Activated CD8-positive, alpha-beta memory T cell treated with anti-CD3 and anti-CD28 coated beads, Interleukin-2, amount 10 ng/mL, durations not matched to agents 7 days and 5 days (primary cell): Measurements from ENCODE around the gene SELENON. TPM values are rescaled to one million over a fixed set of nuclear protein-coding genes. Genes with fewer than 3 reads are reported as not detected.
A peak's percentile ranks its signal among the peaks of the same experiment; 100 is the strongest.

Source experiments
- ATAC-seq: fragments of 150-1000 bp; cut with Tn5 transposase; one replicate; pipeline ENCODE4 v1.10.0; 2021; ENCODE audit warnings: moderate library complexity
- CTCF ChIA-PET: fragments of 350-600 bp; sonication (Branson Sonifier 250); formaldehyde crosslinking; loops from one replicate; lab custom pipeline; 2021; ENCODE audit warnings: antibody characterized with exemption; lab: Charles Lee
- DNase-seq: peaks from one replicate; pipeline ENCODE4 v3.0.0-alpha.2; 2020
- H3K27ac Mint-ChIP-seq: one replicate; pipeline ENCODE4 v1.8.0; 2021; ENCODE audit warnings: mild to moderate bottlenecking, mixed read lengths
- H3K27me3 Mint-ChIP-seq: one replicate; pipeline ENCODE4 v1.8.0; 2021; ENCODE audit warnings: mixed read lengths
- H3K36me3 Mint-ChIP-seq: one replicate; pipeline ENCODE4 v1.8.0; 2021; ENCODE audit warnings: mild to moderate bottlenecking, mixed read lengths
- H3K4me1 Mint-ChIP-seq: one replicate; pipeline ENCODE4 v1.8.0; 2021; ENCODE audit warnings: mixed read lengths
- H3K4me3 Mint-ChIP-seq: one replicate; pipeline ENCODE4 v1.8.0; 2021; ENCODE audit warnings: mild to moderate bottlenecking, moderate library complexity, mixed read lengths
- H3K9me3 Mint-ChIP-seq: one replicate; pipeline ENCODE4 v1.8.0; 2022; ENCODE audit warnings: low read depth, mixed read lengths
- total RNA-seq, 2 experiments: library from RNA; stranded (reverse); gene quantifications; one replicate each; pipeline ENCODE4 v1.2.3, GENCODE V29; 2021

The SELENON gene
- total RNA-seq, 2 experiments from 2014 or later = 2.7 to 2.9 TPM

GRCh38 chr1:25792115-25792514 lies 7.9 kb upstream of the SELENON start:
- peaks cover 21% of the 10 kb centered on the region for H3K27me3 Mint-ChIP-seq
- H3K9me3 Mint-ChIP-seq = no peaks in the 10 kb centered on the region
- CTCF ChIA-PET = interaction anchor here (2.1 kb wide), 1 partner anchor 19 kb away, joined by 7 read pairs; no protein-coding TSS in a partner anchor
- DNase-seq (no peak), ATAC-seq (no peak)
- H3K4me1 Mint-ChIP-seq = peaks cover 14% of the 10 kb centered on the region
- H3K36me3 Mint-ChIP-seq = no peaks in the 10 kb centered on the region
- H3K27ac Mint-ChIP-seq = no peak overlapping the region
- no peak overlapping the region for H3K4me3 Mint-ChIP-seq

GRCh38 chr1:25793585-25794170 lies 6.3 kb upstream of the SELENON start:
- DNase-seq = no peak
- Mint-ChIP-seq H3K9me3 (no peaks in the 10 kb centered on the region), H3K27ac (no peak overlapping the region)

GRCh38 chr1:25794325-25794724 lies 5.7 kb upstream of the SELENON start:
- ATAC-seq = no peak
- no peaks in the 10 kb centered on the region for H3K36me3 Mint-ChIP-seq
- H3K27me3 Mint-ChIP-seq = peaks cover 32% of the 10 kb centered on the region

More at GRCh38 chr1:25793585-25794170, 6.3 kb upstream of the SELENON start:
- no peak overlapping the region for H3K4me3 Mint-ChIP-seq
- peaks cover 30% of the 10 kb centered on the region for H3K27me3 Mint-ChIP-seq
- ATAC-seq = no peak
- CTCF ChIA-PET = interaction anchor here (0.8 to 6.5 kb wide), 5 partner anchors 11 to 183 kb away, joined by 3 to 75 read pairs (median 4); no protein-coding TSS in a partner anchor
- no peaks in the 10 kb centered on the region for H3K36me3 Mint-ChIP-seq
- H3K4me1 Mint-ChIP-seq = peaks cover 21% of the 10 kb centered on the region

GRCh38 chr1:25795211-25795610 lies 4.8 kb upstream of the SELENON start:
- H3K9me3 Mint-ChIP-seq = no peaks in the 10 kb centered on the region
- CTCF ChIA-PET = interaction anchor here (1.5 to 6.5 kb wide), 4 partner anchors 10 to 184 kb away, joined by 4 to 75 read pairs (median 6); no protein-coding TSS in a partner anchor
- no peaks in the 10 kb centered on the region for H3K36me3 Mint-ChIP-seq
- peaks cover 29% of the 10 kb centered on the region for H3K27me3 Mint-ChIP-seq
- no peak for DNase-seq
- no peak for ATAC-seq
- H3K4me3 Mint-ChIP-seq = no peak overlapping the region
- H3K27ac Mint-ChIP-seq = no peak overlapping the region
- H3K4me1 Mint-ChIP-seq = peaks cover 21% of the 10 kb centered on the region

More at GRCh38 chr1:25794325-25794724, 5.7 kb upstream of the SELENON start:
- DNase-seq = no peak
- CTCF ChIA-PET = interaction anchor here (0.8 to 6.5 kb wide), 4 partner anchors 10 to 184 kb away, joined by 3 to 75 read pairs (median 6); no protein-coding TSS in a partner anchor
- Mint-ChIP-seq H3K27ac (no peak overlapping the region), H3K4me3 (no peak overlapping the region), H3K4me1 (peaks cover 21% of the 10 kb centered on the region), H3K9me3 (no peaks in the 10 kb centered on the region)

- peaks cover 26% of the 10 kb centered on the region for H3K4me1 Mint-ChIP-seq
- no peaks in the 10 kb centered on the region for H3K9me3 Mint-ChIP-seq
- H3K4me3 Mint-ChIP-seq = no peak overlapping the region
- DNase-seq (peak; percentile 72), ATAC-seq (peak; percentile 52)
- H3K27me3 Mint-ChIP-seq = peaks cover 35% of the 10 kb centered on the region
- CTCF ChIA-PET = interaction anchor here (0.9 to 6.5 kb wide), 6 partner anchors 11 to 185 kb away, joined by 4 to 75 read pairs (median 4); no protein-coding TSS in a partner anchor
- H3K27ac Mint-ChIP-seq = peak overlapping the region; percentile 73
- no peaks in the 10 kb centered on the region for H3K36me3 Mint-ChIP-seq
These were observed 3.8 kb upstream of the SELENON start for GRCh38 chr1:25795946-25796810.

GRCh38 chr1:25796811-25797458 lies 3.1 kb upstream of the SELENON start:
- CTCF ChIA-PET = interaction anchor here (0.7 to 6.5 kb wide), 11 partner anchors 12 to 243 kb away, joined by 3 to 75 read pairs (median 4); no protein-coding TSS in a partner anchor
- DNase-seq = peak; percentile 87
- peak; percentile 73 for ATAC-seq
- peak overlapping the region; percentile 20 for H3K27ac Mint-ChIP-seq
- no peaks in the 10 kb centered on the region for H3K36me3 Mint-ChIP-seq
- peaks cover 26% of the 10 kb centered on the region for H3K4me1 Mint-ChIP-seq
- H3K4me3 Mint-ChIP-seq = peak overlapping the region; percentile 8
- peaks cover 41% of the 10 kb centered on the region for H3K27me3 Mint-ChIP-seq
- no peaks in the 10 kb centered on the region for H3K9me3 Mint-ChIP-seq

- Mint-ChIP-seq H3K9me3 (no peaks in the 10 kb centered on the region), H3K27me3 (peaks cover 50% of the 10 kb centered on the region), H3K4me3 (no peak overlapping the region), H3K4me1 (peaks cover 34% of the 10 kb centered on the region), H3K27ac (no peak overlapping the region), H3K36me3 (no peaks in the 10 kb centered on the region)
- ATAC-seq (no peak), DNase-seq (no peak)
- CTCF ChIA-PET = interaction anchor here (0.6 to 6.5 kb wide), 12 partner anchors 12 to 277 kb away, joined by 3 to 75 read pairs (median 4); partner anchors contain the start of genes LDLRAP1 and MAN1C1
These were observed 2.1 kb upstream of the SELENON start for GRCh38 chr1:25797939-25798338.

- Mint-ChIP-seq H3K4me1 (peaks cover 37% of the 10 kb centered on the region), H3K4me3 (no peak overlapping the region), H3K36me3 (no peaks in the 10 kb centered on the region), H3K27me3 (peaks cover 54% of the 10 kb centered on the region), H3K9me3 (no peaks in the 10 kb centered on the region), H3K27ac (no peak overlapping the region)
- DNase-seq = no peak
- CTCF ChIA-PET = interaction anchor here (0.6 to 6.5 kb wide), 11 partner anchors 11 to 278 kb away, joined by 3 to 75 read pairs (median 4); partner anchors contain the start of genes LDLRAP1 and MAN1C1
- no peak for ATAC-seq
These were observed 1.2 kb upstream of the SELENON start for GRCh38 chr1:25798666-25799351.

GRCh38 chr1:25799352-25799934 lies 550 bp upstream of the SELENON start:
- Mint-ChIP-seq H3K27me3 (peaks cover 53% of the 10 kb centered on the region), H3K4me3 (peak overlapping the region; percentile 37), H3K9me3 (no peaks in the 10 kb centered on the region), H3K36me3 (no peaks in the 10 kb centered on the region), H3K4me1 (peaks cover 41% of the 10 kb centered on the region), H3K27ac (no peak overlapping the region)
- CTCF ChIA-PET = interaction anchor here (1.1 to 6.5 kb wide), 4 partner anchors 10 to 256 kb away, joined by 3 to 75 read pairs (median 4); partner anchors contain the start of gene LDLRAP1
- DNase-seq (no peak), ATAC-seq (no peak)

GRCh38 chr1:25800703-25801377 lies 847 bp downstream of the SELENON start:
- peaks cover 39% of the 10 kb centered on the region for H3K4me1 Mint-ChIP-seq
- H3K4me3 Mint-ChIP-seq = peak overlapping the region; percentile 61
- ATAC-seq (no peak), DNase-seq (no peak)
- CTCF ChIA-PET = interaction anchor here (0.9 to 5.4 kb wide), 3 partner anchors 189 to 297 kb away, joined by 3 to 34 read pairs (median 4); no protein-coding TSS in a partner anchor
- H3K27ac Mint-ChIP-seq = no peak overlapping the region
- H3K36me3 Mint-ChIP-seq = no peaks in the 10 kb centered on the region
- peaks cover 44% of the 10 kb centered on the region for H3K27me3 Mint-ChIP-seq
- no peaks in the 10 kb centered on the region for H3K9me3 Mint-ChIP-seq

GRCh38 chr1:25802915-25803314 lies 2.9 kb downstream of the SELENON start:
- Mint-ChIP-seq H3K4me1 (peaks cover 20% of the 10 kb centered on the region), H3K9me3 (no peaks in the 10 kb centered on the region), H3K36me3 (no peaks in the 10 kb centered on the region), H3K4me3 (no peak overlapping the region), H3K27me3 (peaks cover 37% of the 10 kb centered on the region), H3K27ac (no peak overlapping the region)
- no peak for ATAC-seq
- no peak for DNase-seq
- CTCF ChIA-PET = interaction anchor here (1.2 to 5.4 kb wide), 3 partner anchors 8 to 196 kb away, joined by 3 to 34 read pairs (median 9); no protein-coding TSS in a partner anchor
